Naive thymus-derived CD4-positive, alpha-beta T cell (primary cell): ENCODE data around the gene MAP3K12. TPM values are rescaled to one million over a fixed set of nuclear protein-coding genes. Genes with fewer than 3 reads are reported as not detected.

Experiments used
- ATAC-seq: fragments of 150-1000 bp; cut with Tn5 transposase; 2 replicates; pipeline ENCODE4 v1.10.0; 2021; ENCODE audit warnings: mild to moderate bottlenecking, moderate library complexity
- CTCF ChIA-PET: fragments of 350-600 bp; sonication (Branson Sonifier 250); formaldehyde crosslinking; loops from one replicate; lab custom pipeline; 2021; ENCODE audit warnings: antibody characterized with exemption; lab: Charles Lee
- POLR2A ChIA-PET: fragments of 350-600 bp; sonication (Branson Sonifier 250); formaldehyde crosslinking; loops from one replicate; lab custom pipeline; 2021; ENCODE audit warnings: antibody characterized with exemption, inconsistent platforms; lab: Charles Lee
- DNase-seq, 9 donors: peaks; one replicate each; pipeline versions ENCODE4 v3.0.0 to v3.0.0-alpha.2; 2020 to 2022; ENCODE audit warnings: mixed read lengths in 1 of 9
- H3K27ac ChIP-seq: one replicate; pipeline ENCODE4 v1.7.0; 2013; ENCODE audit warnings: mild to moderate bottlenecking, low read depth, low read length, moderate library complexity
- H3K27me3 ChIP-seq, 2 donors: one replicate each; pipeline ENCODE4 v1.7.0; 2013; ENCODE audit warnings: low read length in 2 of 2, mild to moderate bottlenecking in 2 of 2, moderate library complexity in 2 of 2; ENCODE audit not compliant: control insufficient read depth in 2 of 2, insufficient read depth in 2 of 2
- H3K36me3 ChIP-seq, 3 experiments: 1 replicate in 2 of 3; 2 replicates in 1 of 3; pipeline ENCODE4 v1.7.0; 2013; ENCODE audit warnings: low read length in 3 of 3, mild to moderate bottlenecking in 3 of 3, moderate library complexity in 1 of 3; ENCODE audit not compliant: insufficient read depth in 3 of 3, control insufficient read depth in 2 of 3
- H3K4me1 ChIP-seq, 2 donors: one replicate each; pipeline ENCODE4 v1.7.0; 2013; ENCODE audit warnings: low read length in 2 of 2, mild to moderate bottlenecking in 2 of 2, moderate library complexity in 1 of 2; ENCODE audit not compliant: control insufficient read depth in 2 of 2, insufficient read depth in 2 of 2
- H3K4me3 ChIP-seq: 2 replicates; pipeline ENCODE4 v1.7.0; 2013; ENCODE audit warnings: mild to moderate bottlenecking, low read length
- H3K9me3 ChIP-seq, 3 experiments: 1 replicate in 2 of 3; 2 replicates in 1 of 3; pipeline ENCODE4 v1.7.0; 2013; ENCODE audit warnings: low read length in 3 of 3; ENCODE audit not compliant: control insufficient read depth in 2 of 3
- H3K27ac Mint-ChIP-seq, 9 donors: one replicate each; pipeline ENCODE4 v1.8.0; 2020 to 2022; ENCODE audit warnings: mixed read lengths in 9 of 9, mild to moderate bottlenecking in 8 of 9, moderate library complexity in 5 of 9, inconsistent platforms in 2 of 9
- H3K27me3 Mint-ChIP-seq, 5 donors: one replicate each; pipeline ENCODE4 v1.8.0; 2021 to 2022; ENCODE audit warnings: mixed read lengths in 5 of 5, mild to moderate bottlenecking in 1 of 5
- H3K36me3 Mint-ChIP-seq, 5 donors: one replicate each; pipeline ENCODE4 v1.8.0; 2020 to 2022; ENCODE audit warnings: mixed read lengths in 5 of 5, mild to moderate bottlenecking in 3 of 5, inconsistent platforms in 1 of 5
- H3K4me1 Mint-ChIP-seq, 7 donors: one replicate each; pipeline ENCODE4 v1.8.0; 2020 to 2022; ENCODE audit warnings: mixed read lengths in 7 of 7, mild to moderate bottlenecking in 3 of 7, inconsistent platforms in 1 of 7
- H3K4me3 Mint-ChIP-seq, 10 donors: one replicate each; pipeline ENCODE4 v1.8.0; 2020 to 2022; ENCODE audit warnings: mild to moderate bottlenecking in 10 of 10, mixed read lengths in 10 of 10, moderate library complexity in 6 of 10, inconsistent platforms in 2 of 10
- H3K9me3 Mint-ChIP-seq, 11 donors: one replicate each; pipeline ENCODE4 v1.8.0; 2020 to 2022; ENCODE audit warnings: mixed read lengths in 11 of 11, mild to moderate bottlenecking in 4 of 11, inconsistent platforms in 1 of 11, moderate library complexity in 1 of 11
- intact Hi-C, 2 donors: fragments of 100-400 bp; cut with micrococcal nuclease; formaldehyde crosslinking; loops; one replicate each; pipeline ENCODE4 v1.15.1; 2023
- polyA plus RNA-seq, 2 donors: library from polyadenylated mRNA; unstranded; fragments of 300-500 nt; fragmentation: Illumina TruSeq; gene quantifications; one replicate each; pipeline ENCODE4 v1.2.3, GENCODE V29; 2021
- total RNA-seq, 6 experiments: library from RNA in 5 of 6; stranded (reverse) in 5 of 6; gene quantifications; 1 replicate in 5 of 6; 2 replicates in 1 of 6; pipeline ENCODE4 v1.2.3 and lab custom pipeline; 2021 to 2026

The MAP3K12 gene
- total and polyA plus RNA-seq, 7 experiments from 2014 or later = 4.9 to 29.7 (median 22.8) TPM

DNA sequence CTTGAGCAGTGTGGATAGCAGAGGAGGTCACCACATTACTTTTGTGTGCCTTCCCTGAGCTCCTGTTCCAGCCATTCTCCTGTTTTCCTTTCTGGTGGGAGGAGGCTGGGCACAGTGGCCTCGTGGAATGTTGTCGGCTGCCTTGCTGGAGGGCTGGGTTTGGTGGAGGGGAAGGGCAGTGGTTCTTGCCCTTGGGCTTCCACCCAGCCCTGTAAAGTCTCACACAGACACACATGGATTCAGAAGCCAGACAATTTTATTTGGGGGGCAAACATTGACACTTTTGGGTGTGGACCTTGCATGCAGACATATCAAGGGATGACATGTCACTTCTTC is 7.2 kb upstream of the MAP3K12 start:
- no peaks in the 10 kb centered on the region for H3K27me3 ChIP-seq
- intact Hi-C loops = loop anchor here in 1 of 2 donors (10.0 kb wide), 1 partner anchor 452 kb away; the partner anchor contains the start of gene TNS2
- H3K9me3 ChIP-seq = no peaks in the 10 kb centered on the region
- CTCF ChIA-PET = no interaction called here
- no peak overlapping the region for H3K27ac ChIP-seq
- POLR2A ChIA-PET = no interaction called here
- Mint-ChIP-seq H3K4me1 (peaks cover 11 to 30% (median 16%) of the 10 kb centered on the region in 7 donors), H3K36me3 (peaks cover 0 to 18% (median 0%) of the 10 kb centered on the region in 5 donors), H3K9me3 (peaks cover 0 to 1% (median 0%) of the 10 kb centered on the region in 11 donors), H3K27me3 (no peaks in the 10 kb centered on the region), H3K27ac (no peak overlapping the region), H3K4me3 (no peak overlapping the region)
- no peak overlapping the region for H3K4me3 ChIP-seq
- ATAC-seq = no peak
- DNase-seq = no peak
- H3K4me1 ChIP-seq = peaks cover 14 to 17% of the 10 kb centered on the region in 2 donors
- peaks cover 0 to 45% (median 0%) of the 10 kb centered on the region in 3 experiments for H3K36me3 ChIP-seq

DNA sequence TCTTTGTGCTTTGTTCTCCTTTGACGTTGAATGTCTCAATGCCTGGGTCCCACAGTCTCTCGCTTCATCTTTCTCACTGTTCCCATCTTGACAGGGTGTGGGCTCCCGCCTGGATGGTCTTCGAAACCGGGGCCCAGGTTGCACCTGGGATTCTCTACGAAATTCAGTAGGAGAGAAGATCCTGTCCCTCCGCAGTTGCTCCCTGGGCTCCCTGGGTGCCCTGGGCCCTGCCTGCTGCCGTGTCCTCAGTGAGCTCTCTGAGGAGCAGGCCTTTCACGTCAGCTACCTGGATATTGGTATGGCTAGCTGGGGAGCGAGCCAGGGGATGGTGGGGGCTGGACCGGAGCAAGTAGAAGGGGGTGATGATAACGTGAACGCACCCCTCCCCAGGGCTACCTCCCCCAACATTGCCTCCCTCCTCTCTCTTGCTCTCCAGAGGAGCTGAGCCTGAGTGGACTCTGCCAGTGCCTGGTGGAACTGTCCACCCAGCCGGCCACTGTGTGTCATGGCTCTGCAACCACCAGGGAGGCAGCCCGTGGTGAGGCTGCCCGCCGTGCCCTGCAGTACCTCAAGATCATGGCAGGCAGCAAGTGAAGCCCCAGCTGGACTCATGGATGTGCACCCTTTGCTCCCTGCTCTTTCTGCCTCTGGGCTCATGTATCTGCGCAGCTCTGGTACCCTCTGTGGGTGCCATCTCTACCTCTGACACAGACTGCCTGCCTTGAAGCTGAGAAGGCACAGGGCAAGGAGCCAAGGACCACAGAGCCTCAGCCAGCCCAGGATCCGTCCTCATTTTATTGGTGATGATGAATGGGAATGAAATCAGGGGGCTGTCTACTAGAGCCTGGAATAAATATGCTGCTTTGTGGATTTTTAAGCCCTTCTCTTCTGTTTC is 6.5 kb upstream of the MAP3K12 start:
- Histone ChIP-seq H3K27me3 (no peaks in the 10 kb centered on the region), H3K4me3 (no peak overlapping the region), H3K27ac (no peak overlapping the region), H3K4me1 (peaks cover 14 to 18% of the 10 kb centered on the region in 2 donors), H3K9me3 (no peaks in the 10 kb centered on the region), H3K36me3 (peaks cover 0 to 44% (median 0%) of the 10 kb centered on the region in 3 experiments)
- Mint-ChIP-seq H3K4me1 (peaks cover 11 to 31% (median 16%) of the 10 kb centered on the region in 7 donors), H3K27me3 (no peaks in the 10 kb centered on the region), H3K9me3 (peaks cover 0 to 1% (median 0%) of the 10 kb centered on the region in 11 donors), H3K4me3 (no peak overlapping the region), H3K27ac (peak overlapping the region in 3 of 9 donors; percentile 20 to 41 (median 30)), H3K36me3 (peaks cover 0 to 14% (median 0%) of the 10 kb centered on the region in 5 donors)
- ATAC-seq = no peak
- POLR2A ChIA-PET = no interaction called here
- no peak for DNase-seq
- CTCF ChIA-PET = interaction anchor here (0.7 kb wide), 1 partner anchor 161 kb away, joined by 3 read pairs; no protein-coding TSS in a partner anchor
- intact Hi-C loops = loop anchor here in 1 of 2 donors (10.0 kb wide), 1 partner anchor 451 kb away; the partner anchor contains the start of gene TNS2

DNA sequence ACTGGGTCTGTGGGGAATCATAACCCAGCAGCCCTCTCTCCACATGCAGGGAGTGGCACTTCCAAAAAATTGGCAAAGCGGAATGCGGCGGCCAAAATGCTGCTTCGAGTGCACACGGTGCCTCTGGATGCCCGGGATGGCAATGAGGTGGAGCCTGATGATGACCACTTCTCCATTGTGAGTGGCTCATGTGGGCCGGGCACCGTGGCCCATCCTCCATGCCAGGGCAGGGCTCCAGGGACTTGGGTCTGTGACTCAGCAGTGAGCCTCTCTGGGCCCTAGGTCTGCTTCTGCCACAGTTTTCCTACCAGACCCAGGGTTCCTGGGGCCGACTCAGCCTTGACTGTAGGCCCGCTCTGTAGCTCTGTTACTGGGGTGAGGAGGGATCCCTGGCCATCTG is 5.8 kb upstream of the MAP3K12 start:
- H3K27ac ChIP-seq = no peak overlapping the region
- peak overlapping the region in 3 of 9 donors; percentile 30 to 71 (median 61) for H3K27ac Mint-ChIP-seq
- no peaks in the 10 kb centered on the region for H3K27me3 Mint-ChIP-seq
- peaks cover 0 to 40% (median 0%) of the 10 kb centered on the region in 3 experiments for H3K36me3 ChIP-seq
- intact Hi-C loops = loop anchor here in 1 of 2 donors (10.0 kb wide), 1 partner anchor 450 kb away; the partner anchor contains the start of gene TNS2
- H3K4me1 ChIP-seq = peaks cover 16 to 21% of the 10 kb centered on the region in 2 donors
- no peak for DNase-seq
- H3K9me3 ChIP-seq = no peaks in the 10 kb centered on the region
- H3K9me3 Mint-ChIP-seq = peaks cover 0 to 1% (median 0%) of the 10 kb centered on the region in 11 donors
- H3K27me3 ChIP-seq = no peaks in the 10 kb centered on the region
- POLR2A ChIA-PET = no interaction called here
- H3K36me3 Mint-ChIP-seq = peaks cover 0 to 14% (median 0%) of the 10 kb centered on the region in 5 donors
- H3K4me3 ChIP-seq = no peak overlapping the region
- CTCF ChIA-PET = interaction anchor here (0.7 kb wide), 1 partner anchor 161 kb away, joined by 3 read pairs; no protein-coding TSS in a partner anchor
- H3K4me3 Mint-ChIP-seq = peak overlapping the region in 1 of 10 donors; percentile 51
- peaks cover 13 to 32% (median 21%) of the 10 kb centered on the region in 7 donors for H3K4me1 Mint-ChIP-seq
- ATAC-seq = no peak

- H3K27ac ChIP-seq = no peak overlapping the region
- intact Hi-C loops = loop anchor here (5.0 to 10.0 kb wide), 2 partner anchors 282 to 449 kb away; partner anchors contain the start of gene TNS2 (in 1 of the 2)
- no peaks in the 10 kb centered on the region for H3K27me3 Mint-ChIP-seq
- H3K4me3 Mint-ChIP-seq = peak overlapping the region in 2 of 10 donors; percentile 39 to 51
- ATAC-seq = no peak
- CTCF ChIA-PET = interaction anchor here (1.4 kb wide), 2 partner anchors 10 to 29 kb away, joined by 3 to 5 read pairs; no protein-coding TSS in a partner anchor
- no peaks in the 10 kb centered on the region for H3K27me3 ChIP-seq
- peak overlapping the region in 3 of 9 donors; percentile 24 to 71 (median 61) for H3K27ac Mint-ChIP-seq
- no peak overlapping the region for H3K4me3 ChIP-seq
- peaks cover 0 to 40% (median 0%) of the 10 kb centered on the region in 3 experiments for H3K36me3 ChIP-seq
- peaks cover 0 to 1% (median 0%) of the 10 kb centered on the region in 11 donors for H3K9me3 Mint-ChIP-seq
- POLR2A ChIA-PET = interaction anchor here (0.7 to 1.3 kb wide), 4 partner anchors 27 to 86 kb away, joined by 3 to 4 read pairs (median 4); partner anchors contain the start of gene PRR13
- no peaks in the 10 kb centered on the region for H3K9me3 ChIP-seq
- no peak for DNase-seq
- peaks cover 21 to 25% of the 10 kb centered on the region in 2 donors for H3K4me1 ChIP-seq
- H3K4me1 Mint-ChIP-seq = peaks cover 17 to 38% (median 26%) of the 10 kb centered on the region in 7 donors
- peaks cover 0 to 14% (median 0%) of the 10 kb centered on the region in 5 donors for H3K36me3 Mint-ChIP-seq
Measured at GRCh38 chr12:53504004-53504920, 5.0 kb upstream of the MAP3K12 start.

- Histone ChIP-seq H3K4me1 (peaks cover 20 to 26% of the 10 kb centered on the region in 2 donors), H3K36me3 (peaks cover 0 to 40% (median 0%) of the 10 kb centered on the region in 3 experiments), H3K27ac (peak overlapping the region; percentile 16), H3K9me3 (no peaks in the 10 kb centered on the region), H3K27me3 (no peaks in the 10 kb centered on the region), H3K4me3 (no peak overlapping the region)
- Mint-ChIP-seq H3K4me3 (peak overlapping the region in 5 of 10 donors; percentile 9 to 34 (median 16)), H3K27ac (peak overlapping the region in 5 of 9 donors; percentile 12 to 74 (median 60)), H3K4me1 (peaks cover 15 to 38% (median 28%) of the 10 kb centered on the region in 7 donors), H3K27me3 (no peaks in the 10 kb centered on the region), H3K36me3 (peaks cover 0 to 14% (median 0%) of the 10 kb centered on the region in 5 donors), H3K9me3 (peaks cover 0 to 1% (median 0%) of the 10 kb centered on the region in 11 donors)
- ChIA-PET CTCF (interaction anchor here (1.1 to 1.4 kb wide), 3 partner anchors 9 to 54 kb away, joined by 3 to 5 read pairs (median 4); no protein-coding TSS in a partner anchor), POLR2A (interaction anchor here (0.7 to 5.9 kb wide), 7 partner anchors 11 to 158 kb away, joined by 3 to 47 read pairs (median 4); partner anchors contain the start of gene PRR13)
- ATAC-seq = no peak
- DNase-seq = no peak
- intact Hi-C loops = loop anchor here (5.0 to 10.0 kb wide), 2 partner anchors 281 to 448 kb away; partner anchors contain the start of gene TNS2 (in 1 of the 2)
Measured at GRCh38 chr12:53502983-53503728, 3.9 kb upstream of the MAP3K12 start.
